ENCODE measurements around the gene PADI3.
A peak's percentile ranks its signal among the peaks of the same experiment; 100 is the strongest.

DNA sequence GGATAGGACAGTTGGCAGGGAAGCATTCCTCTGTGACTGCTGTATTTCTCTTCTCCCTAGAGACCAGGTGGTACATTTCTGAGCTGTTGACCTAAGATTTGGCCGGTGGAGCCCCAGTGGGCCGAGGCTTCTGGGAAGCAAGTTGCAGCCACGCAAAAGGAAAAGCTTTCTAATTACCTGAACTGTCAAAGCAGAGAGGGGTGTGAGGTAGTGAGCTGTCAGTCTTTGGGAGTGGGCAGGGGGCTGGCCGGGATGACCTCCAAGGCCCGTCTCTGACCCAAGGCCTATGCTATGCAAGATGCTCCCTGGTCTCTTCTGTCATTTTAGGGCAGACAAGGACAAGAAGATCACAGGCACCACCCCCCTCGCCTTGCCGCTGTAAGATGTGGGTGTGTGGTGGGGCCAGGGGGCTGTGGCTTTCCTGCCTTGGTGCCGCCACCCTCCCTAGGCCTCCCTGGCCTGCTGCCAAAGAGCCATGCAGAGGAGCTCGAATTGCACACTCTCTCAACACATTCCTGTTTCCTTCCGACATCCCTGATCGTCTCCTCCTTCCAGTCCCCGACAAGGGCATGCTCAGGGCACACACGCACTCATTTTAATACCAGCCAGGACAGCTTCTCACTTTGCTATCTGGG, 36.3 kb upstream of the PADI3 start:
- TF ChIP-seq POLR2AphosphoS5 (IDR thresholded peaks at IDR 0.05; ENCODE audit: low read depth, low read length) (no peak), TAF1 (IDR thresholded peaks at IDR 0.05; ENCODE audit: borderline replicate concordance, insufficient read depth, low read length) (no peak), FOXP2 (optimal IDR thresholded peaks at IDR 0.05; ENCODE audit: borderline replicate concordance, extremely low read depth, extremely low read length, insufficient read depth) (peak; percentile 55)

All from PFSK-1 (cell line).